Cardiac septum (tissue), 1 donor: Measurements from ENCODE around the gene ADGRL4. TPM values are rescaled to one million over a fixed set of nuclear protein-coding genes. Genes with fewer than 3 reads are reported as not detected.
"Not testable (repeated sequence)": the region's sequence is repeated elsewhere in the genome, so short reads cannot be mapped to it uniquely, and the experiment has no call there.

Experiments
- DNase-seq: peaks from one replicate; pipeline ENCODE4 v3.0.0-alpha.2; 2020; ENCODE audit warnings: low spot score
- intact Hi-C: fragments of 100-400 bp; cut with DNase I; formaldehyde crosslinking; loops from one replicate; pipeline ENCODE4 v1.14.0; 2022
- total RNA-seq: library from RNA; stranded (reverse); fragmentation: NEBNext Ultra II Directional; extraction: Animal tissue kit (Norgen Biotek cat#: 25700); gene quantifications from one replicate; pipeline ENCODE4 v1.2.1, GENCODE V29; 2021
- donor health status: DM: no; HTN: no; CAD: no.

The ADGRL4 gene
- total RNA-seq, 1 donor from 2014 or later = 23.5 TPM

DNA sequence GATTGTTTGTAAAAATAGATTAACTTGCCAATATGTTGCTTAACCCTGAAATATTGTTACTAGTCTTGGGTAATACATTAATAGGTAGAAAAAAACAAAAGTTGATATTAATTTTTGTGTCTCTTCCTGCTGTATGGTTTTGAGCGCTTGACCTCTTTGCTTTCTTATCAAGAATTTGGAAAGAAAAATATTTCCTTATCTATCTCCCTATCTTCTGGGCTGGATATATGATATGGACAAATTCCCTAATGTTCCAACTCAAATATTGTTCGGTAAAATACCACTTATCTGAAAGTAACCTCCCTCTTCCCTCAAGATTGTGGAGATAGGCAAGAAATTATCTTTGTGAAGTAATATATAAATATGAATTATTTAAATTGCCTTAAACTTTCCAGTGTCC lies 57.3 kb downstream of the ADGRL4 start:
- intact Hi-C loops = no loop called here
- DNase-seq = no peak

- intact Hi-C loops = no loop called here
- no peak for DNase-seq
Measured at GRCh38 chr1:78919150-78919549, 87.4 kb downstream of the ADGRL4 start.

DNA sequence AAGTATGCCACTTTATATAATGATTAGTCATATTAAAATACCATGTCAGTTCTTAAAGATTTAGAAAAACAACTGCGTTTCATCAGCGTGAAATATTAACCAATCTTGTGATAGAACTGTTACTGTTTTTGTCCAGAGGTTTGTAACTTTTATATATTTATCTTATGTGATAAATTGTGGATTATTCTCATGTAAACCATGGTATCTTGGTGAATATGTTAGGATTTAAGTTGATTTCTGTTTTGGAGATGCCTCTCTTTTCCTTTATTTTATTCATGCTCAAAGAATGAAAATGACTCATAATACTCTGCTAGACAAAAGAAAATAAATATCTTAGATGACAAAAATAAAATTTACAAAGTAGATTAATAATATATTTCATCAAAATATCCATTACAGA lies 88.4 kb downstream of the ADGRL4 start:
- DNase-seq = no peak
- intact Hi-C loops = no loop called here

- DNase-seq = no peak
- intact Hi-C loops = no loop called here
Measured at GRCh38 chr1:78916986-78917385, 89.5 kb downstream of the ADGRL4 start.

DNA sequence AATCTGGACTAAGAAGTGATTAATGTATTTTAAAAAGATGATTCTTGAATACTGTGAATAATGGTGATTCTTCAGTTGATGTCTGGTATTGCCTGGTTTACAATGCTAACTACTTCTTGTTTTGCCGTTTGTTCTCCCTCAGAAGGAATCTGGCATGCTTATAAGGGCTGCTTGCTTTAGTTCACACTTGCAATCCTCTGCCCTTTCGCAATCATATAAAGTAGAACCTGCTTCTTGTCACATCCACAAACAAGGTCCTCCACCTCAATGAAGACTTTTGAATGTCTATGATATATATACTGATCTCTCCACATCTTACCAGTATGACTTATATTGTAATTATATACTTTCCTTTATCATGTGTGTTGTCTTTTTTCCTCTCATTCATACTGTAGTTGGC lies 92.6 kb downstream of the ADGRL4 start:
- intact Hi-C loops = no loop called here
- no peak for DNase-seq

GRCh38 chr1:78911956-78912880 lies 94.3 kb downstream of the ADGRL4 start:
- DNase-seq = no peak
- intact Hi-C loops = no loop called here

DNA sequence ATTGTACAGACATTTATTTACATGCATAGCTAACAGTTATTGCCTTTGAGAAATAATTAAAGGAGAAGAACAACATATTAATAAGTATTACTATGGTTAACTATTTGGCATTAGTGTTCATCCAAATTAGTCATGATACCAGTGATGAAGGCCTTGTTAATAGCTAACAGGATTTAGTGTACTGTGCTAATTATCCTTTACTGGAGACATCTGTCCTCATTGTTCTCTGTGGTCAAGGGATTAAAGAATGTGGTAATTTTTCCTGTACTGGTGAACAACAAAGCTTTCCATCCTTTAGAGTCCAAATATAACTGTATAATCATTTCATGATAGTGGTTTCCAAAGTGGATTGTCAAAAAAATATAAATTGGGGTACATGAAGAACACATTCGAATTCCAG lies 103.9 kb downstream of the ADGRL4 start:
- intact Hi-C loops = no loop called here
- DNase-seq = no peak

GRCh38 chr1:78894811-78895210 lies 111.7 kb downstream of the ADGRL4 start:
- intact Hi-C loops = no loop called here
- no peak for DNase-seq

GRCh38 chr1:78892260-78892840 lies 114.2 kb downstream of the ADGRL4 start:
- DNase-seq = no peak
- intact Hi-C loops = no loop called here

- no peak for DNase-seq
- intact Hi-C loops = no loop called here
Measured at GRCh38 chr1:78887458-78887857, 119.1 kb downstream of the ADGRL4 start.

- no peak for DNase-seq
- intact Hi-C loops = no loop called here
Measured at GRCh38 chr1:78884685-78885452, 121.7 kb downstream of the ADGRL4 start.

DNA sequence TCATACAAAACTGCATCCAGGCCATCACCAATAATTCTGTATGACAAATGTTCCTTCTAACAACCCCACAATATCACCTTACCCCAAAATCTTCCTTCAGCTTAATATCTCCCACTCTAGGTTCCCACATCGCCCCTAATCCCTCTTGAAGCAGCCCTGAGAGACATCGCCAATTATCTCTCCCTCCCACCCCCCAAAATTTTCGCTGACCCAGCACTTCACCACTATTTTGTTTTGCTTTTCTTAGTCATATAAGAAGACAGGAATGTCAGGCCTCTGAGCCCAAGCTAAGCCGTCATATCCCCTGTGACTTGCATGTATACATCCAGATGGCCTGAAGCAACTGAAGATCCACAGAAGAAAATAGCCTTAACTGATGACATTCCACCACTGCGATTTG lies 126.3 kb downstream of the ADGRL4 start:
- intact Hi-C loops = no loop called here
- no peak for DNase-seq

GRCh38 chr1:78875986-78876385 lies 130.5 kb downstream of the ADGRL4 start:
- intact Hi-C loops, DNase-seq: not testable (repeated sequence)

GRCh38 chr1:78872801-78873200 lies 133.7 kb downstream of the ADGRL4 start:
- DNase-seq, intact Hi-C loops: not testable (repeated sequence)

- no peak for DNase-seq
- intact Hi-C loops = no loop called here
Measured at GRCh38 chr1:78871249-78871648, 135.3 kb downstream of the ADGRL4 start.

DNA sequence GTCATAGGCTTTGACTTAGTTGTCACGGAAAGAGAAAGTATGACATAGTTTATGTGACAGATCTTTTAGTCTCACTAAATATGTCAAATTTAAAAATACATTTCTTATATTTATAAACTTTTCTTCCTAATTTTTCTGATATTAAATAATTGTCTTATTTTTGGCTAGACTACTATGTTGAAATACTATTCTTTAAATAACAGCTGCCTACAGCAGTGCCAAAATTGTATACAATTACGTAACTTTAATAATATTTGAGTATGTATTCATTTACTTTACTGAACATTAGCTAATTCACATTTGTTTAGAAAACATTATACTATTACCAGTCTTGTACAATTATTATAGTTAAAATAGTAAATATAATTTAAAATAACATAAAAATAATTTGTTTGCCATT lies 137.4 kb downstream of the ADGRL4 start:
- intact Hi-C loops = no loop called here
- DNase-seq = no peak

DNA sequence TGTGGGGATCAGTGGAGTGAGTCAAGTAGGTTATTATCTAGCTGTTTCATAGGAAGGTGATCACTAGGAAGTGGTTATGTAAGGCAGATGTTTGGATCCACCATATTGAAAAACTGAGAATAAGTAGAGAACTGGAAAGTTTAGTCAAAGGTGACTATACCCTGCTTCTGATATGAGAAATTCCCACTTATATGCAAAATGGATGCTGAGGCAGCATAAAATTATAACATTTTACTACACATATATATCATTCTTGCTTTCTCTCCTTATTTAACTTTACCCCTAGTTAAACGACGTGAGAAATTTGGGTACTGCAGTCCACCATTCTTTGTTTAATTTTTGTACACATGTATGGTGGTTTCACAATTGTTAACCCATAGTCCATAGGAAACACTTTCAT lies 142.4 kb downstream of the ADGRL4 start:
- DNase-seq = no peak
- intact Hi-C loops = no loop called here

DNA sequence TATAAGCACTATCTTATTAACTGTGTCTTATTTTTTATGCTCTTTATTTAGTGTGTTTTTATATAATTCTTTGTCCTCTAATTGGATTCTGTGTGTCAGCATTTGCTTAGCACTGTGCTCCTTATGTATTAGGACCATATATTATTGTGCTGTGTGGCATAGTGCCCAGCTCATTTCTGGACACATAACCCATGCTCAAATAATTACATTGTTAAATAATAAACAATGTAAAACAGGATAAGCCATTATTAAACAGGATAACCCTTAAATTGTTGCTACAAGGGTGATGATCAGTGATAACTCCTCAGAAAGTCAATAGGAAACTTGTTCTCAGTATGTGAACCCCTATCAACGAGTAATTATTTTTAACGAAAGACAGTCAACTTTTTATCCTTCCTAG lies 150.4 kb downstream of the ADGRL4 start:
- intact Hi-C loops = no loop called here
- DNase-seq = no peak

GRCh38 chr1:78855258-78855657 lies 151.3 kb downstream of the ADGRL4 start:
- DNase-seq = no peak
- intact Hi-C loops = no loop called here

DNA sequence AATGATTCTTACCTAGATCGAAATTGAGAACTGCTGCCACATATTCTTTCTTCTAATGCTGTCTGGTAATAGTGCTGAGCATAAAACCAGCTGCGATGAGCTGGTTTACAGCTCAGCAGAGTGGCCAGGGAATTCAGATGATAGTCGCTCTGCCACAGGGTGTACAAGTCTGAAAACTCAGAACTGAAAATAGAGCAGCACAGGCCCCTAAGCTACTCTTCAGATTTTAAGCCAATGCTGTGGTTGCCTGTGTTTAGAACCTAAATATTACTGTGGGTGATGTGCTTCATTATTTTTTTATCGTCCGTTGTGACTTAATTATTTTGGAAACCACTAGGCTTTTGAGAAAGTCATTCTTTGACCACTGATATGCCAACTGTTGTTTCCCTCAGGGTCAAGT lies 152.0 kb downstream of the ADGRL4 start:
- intact Hi-C loops = no loop called here
- no peak for DNase-seq

DNA sequence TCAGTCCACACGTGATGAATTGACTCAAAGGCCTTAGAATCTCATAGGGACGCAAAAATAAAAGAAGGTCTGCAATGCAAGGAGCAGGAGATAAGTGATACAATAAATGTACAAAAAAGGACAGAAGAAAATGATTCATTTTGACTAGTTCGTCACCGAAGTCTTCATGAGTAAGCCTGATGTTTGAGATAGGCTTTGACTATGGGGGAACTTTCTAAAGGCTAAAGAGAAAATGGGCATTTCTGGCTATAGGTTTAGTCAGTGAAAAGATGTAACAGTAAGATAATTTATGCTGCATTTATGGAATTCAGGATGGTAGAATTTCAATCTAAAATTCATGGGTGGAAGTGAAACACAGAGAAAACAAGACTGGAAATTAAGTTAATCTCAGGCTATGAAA lies 163.0 kb downstream of the ADGRL4 start:
- intact Hi-C loops = no loop called here
- DNase-seq = no peak
